GM12878 (cell line): ENCODE measurements around the gene THSD4. TPM values are rescaled to one million over a fixed set of nuclear protein-coding genes. Genes with fewer than 3 reads are reported as not detected.

Source experiments
- ATAC-seq: fragments of 200-7000 bp; cut with Tn5 transposase; 3 replicates; pipeline ENCODE4 v1.9.1; 2020; ENCODE audit warnings: mild to moderate bottlenecking, moderate library complexity
- BruUV-seq: library from RNA; stranded (reverse); fragments of 400-500 nt; replicated peaks from 2 replicates; lab custom pipeline; 2021; lab: Mats Ljungman, UMichigan
- CTCF ChIA-PET: fragments of 300-600 bp; sonication (Branson Sonifier 250); formaldehyde crosslinking; extraction: SDS; loops from one replicate; lab custom pipeline; 2021; ENCODE audit warnings: inconsistent platforms; lab: Yijun Ruan, JAX
- POLR2A ChIA-PET: fragments of 350-600 bp; formaldehyde crosslinking; extraction: SDS; loops from one replicate; lab custom pipeline; 2021; ENCODE audit warnings: inconsistent platforms; lab: Charles Lee
- RAD21 ChIA-PET: fragments of 300-600 bp; sonication (Branson Sonifier 250); formaldehyde crosslinking; loops from one replicate; lab custom pipeline; 2023; ENCODE audit warnings: antibody characterized with exemption; ENCODE audit not compliant: unreplicated experiment; lab: Charles Lee
- SMC1A ChIA-PET: fragments of 300-600 bp; sonication (Branson Sonifier 250); formaldehyde crosslinking; loops from one replicate; lab custom pipeline; 2023; ENCODE audit not compliant: unreplicated experiment, uncharacterized antibody; lab: Charles Lee
- DNase-seq: peaks from one replicate; pipeline ENCODE4 v3.0.0-alpha.2; 2011; ENCODE audit warnings: low read depth, low spot score
- FAIRE-seq: peaks from 3 replicates; lab custom pipeline; 2011; peaks lifted over from hg19 to GRCh38; lab: Jason Lieb, UNC
- H2AFZ ChIP-seq: 2 replicates; pipeline ENCODE4 v1.6.0; 2011; ENCODE audit warnings: low read depth, low read length, control low read depth; ENCODE audit not compliant: control insufficient read depth
- H3K27ac ChIP-seq: 2 replicates; pipeline ENCODE4 v1.5.1; 2011; ENCODE audit warnings: control low read depth; ENCODE audit not compliant: control insufficient read depth, insufficient read depth
- H3K27me3 ChIP-seq, 2 experiments: replicated peaks in 1 of 2; 2 replicates each; pipeline versions ENCODE4 v1.6.0 to v1.6.1; 2011; ENCODE audit warnings: low read length in 1 of 2; ENCODE audit not compliant: control insufficient read depth in 2 of 2, insufficient read depth in 2 of 2
- H3K36me3 ChIP-seq, 2 experiments: 2 replicates each; pipeline ENCODE4 v1.5.1; 2011; ENCODE audit warnings: low read length in 1 of 2; ENCODE audit not compliant: control insufficient read depth in 2 of 2, insufficient read depth in 2 of 2
- H3K4me1 ChIP-seq: 2 replicates; pipeline ENCODE4 v1.6.1; 2011; ENCODE audit warnings: mild to moderate bottlenecking, low read length, moderate library complexity, mixed read lengths; ENCODE audit not compliant: control insufficient read depth, insufficient read depth
- H3K4me2 ChIP-seq: 2 replicates; pipeline ENCODE4 v1.6.0; 2011; ENCODE audit warnings: control low read depth; ENCODE audit not compliant: control insufficient read depth, insufficient read depth
- H3K4me3 ChIP-seq: fragments of 200-600 bp; sonication (generic); 2 replicates; pipeline ENCODE4 v1.5.1; 2016
- H3K79me2 ChIP-seq: 2 replicates; pipeline ENCODE4 v1.6.0; 2011; ENCODE audit warnings: low read length; ENCODE audit not compliant: control insufficient read depth, insufficient read depth
- H3K9ac ChIP-seq: 2 replicates; pipeline ENCODE4 v1.8.0; 2011; ENCODE audit warnings: low read length, control low read depth, mixed read lengths; ENCODE audit not compliant: control insufficient read depth, insufficient read depth
- H3K9me3 ChIP-seq: replicated peaks from 3 replicates; pipeline ENCODE4 v1.5.1; 2011; ENCODE audit warnings: mild to moderate bottlenecking, low read length; ENCODE audit not compliant: control insufficient read depth, insufficient read depth
- H4K20me1 ChIP-seq: 2 replicates; pipeline ENCODE4 v1.6.0; 2011; ENCODE audit not compliant: control insufficient read depth, insufficient read depth
- BCL11A ChIP-seq: IDR thresholded peaks from 2 replicates; pipeline ENCODE4 v1.6.1; 2011; ENCODE audit warnings: low read depth, low read length
- CBX5 ChIP-seq: sonication (generic); IDR thresholded peaks from 2 replicates; pipeline ENCODE4 v1.6.1; 2016; ENCODE audit warnings: low read depth, moderate library complexity, mild to moderate bottlenecking, inconsistent platforms
- ETV6 ChIP-seq, 2 experiments: fragments of 450-650 bp in 1 of 2; IDR thresholded peaks in 1 of 2; conservative IDR thresholded peaks in 1 of 2; 2 replicates each; pipeline ENCODE4 v1.6.1; 2014; ENCODE audit warnings: antibody characterized with exemption in 1 of 2, borderline replicate concordance in 1 of 2, low read depth in 1 of 2, mild to moderate bottlenecking in 1 of 2, moderate library complexity in 1 of 2
- IKZF2 ChIP-seq, 2 experiments: fragments of 450-650 bp; IDR thresholded peaks; 2 replicates each; pipeline ENCODE4 v1.6.1; 2017; ENCODE audit warnings: mild to moderate bottlenecking in 2 of 2, moderate library complexity in 2 of 2
- IRF4 ChIP-seq: IDR thresholded peaks from 2 replicates; pipeline ENCODE4 v1.6.1; 2011; ENCODE audit warnings: low read depth, low read length
- JUNB ChIP-seq: IDR thresholded peaks from 2 replicates; pipeline ENCODE4 v1.6.1; 2016; ENCODE audit warnings: antibody characterized with exemption, mild to moderate bottlenecking
- MYC ChIP-seq: IDR thresholded peaks from 2 replicates; pipeline ENCODE4 v1.6.1; 2011; ENCODE audit warnings: mild to moderate bottlenecking, low read length, moderate library complexity, inconsistent platforms; ENCODE audit not compliant: insufficient read depth, insufficient replicate concordance, insufficient read length, severe bottlenecking
- NFIC ChIP-seq: IDR thresholded peaks from 2 replicates; pipeline ENCODE4 v1.6.1; 2012; ENCODE audit warnings: low read depth, mild to moderate bottlenecking, inconsistent platforms, low read length, moderate library complexity
- PBX3 ChIP-seq: IDR thresholded peaks from 2 replicates; pipeline ENCODE4 v1.6.1; 2011; ENCODE audit warnings: mild to moderate bottlenecking, low read depth, low read length, moderate library complexity; ENCODE audit not compliant: insufficient replicate concordance
- PML ChIP-seq: IDR thresholded peaks from 2 replicates; pipeline ENCODE4 v1.6.1; 2012; ENCODE audit warnings: low read length, inconsistent platforms
- POLR2AphosphoS5 ChIP-seq: IDR thresholded peaks from 2 replicates; pipeline ENCODE4 v1.6.1; 2011; ENCODE audit warnings: mild to moderate bottlenecking, low read length, inconsistent platforms
- RAD51 ChIP-seq: fragments of 450-650 bp; IDR thresholded peaks from 2 replicates; pipeline ENCODE4 v1.6.1; 2016; ENCODE audit warnings: moderate library complexity, mild to moderate bottlenecking, inconsistent platforms
- RCOR1 ChIP-seq: conservative IDR thresholded peaks from 2 replicates; pipeline ENCODE4 v1.6.1; 2012; ENCODE audit warnings: low read depth, low read length, improper control_type of control experiment
- REST ChIP-seq: IDR thresholded peaks from 2 replicates; pipeline ENCODE4 v1.6.1; 2012; ENCODE audit warnings: mild to moderate bottlenecking, low read depth, low read length
- SRF ChIP-seq, 2 experiments: IDR thresholded peaks; 2 replicates each; pipeline ENCODE4 v1.6.1; 2011; ENCODE audit warnings: low read depth in 2 of 2, low read length in 2 of 2, mild to moderate bottlenecking in 1 of 2, moderate library complexity in 1 of 2
- YBX1 ChIP-seq: fragments of 450-650 bp; IDR thresholded peaks from 2 replicates; pipeline ENCODE4 v1.6.1; 2016; ENCODE audit warnings: antibody characterized with exemption
- ZBED1 ChIP-seq: IDR thresholded peaks from 2 replicates; pipeline ENCODE4 v1.6.1; 2016; ENCODE audit warnings: borderline replicate concordance
- WGBS: methylation state at CpG from one replicate; pipeline ENCODE4 v1.1.6; 2016; ENCODE audit warnings: low lambda C conversion rate; ENCODE audit not compliant: insufficient replicate concordance, insufficient coverage; ENCODE audit errors: missing lambda C conversion rate; 5-methylcytosine and 5-hydroxymethylcytosine counted together
- in situ Hi-C: fragments of 300-500 bp; cut with MboI; formaldehyde crosslinking; loops from 9 replicates; pipeline ENCODE4 v1.14.3; 2018; ENCODE audit warnings: mixed read lengths
- intact Hi-C: fragments of 100-400 bp; cut with micrococcal nuclease; formaldehyde crosslinking; loops from one replicate; pipeline ENCODE4 v1.14.2; 2022; ENCODE audit not compliant: unreplicated experiment
- polyA plus RNA-seq, 11 experiments: library from polyadenylated mRNA; depleted of rRNA in 4 of 11; unstranded in 6 of 11; stranded (reverse) in 5 of 11; fragments of >200 nt; fragmentation: Nextera tagmentation in 4 of 11; fragmentation: Illumina TruSeq in 1 of 11; extraction: Ambion mirVana in 4 of 11; extraction: Trizol in 1 of 11; gene quantifications; 1 replicate in 1 of 11; 2 replicates in 10 of 11; pipeline versions ENCODE4 v1.2.1 to v1.2.3, GENCODE V29; 2011 to 2016; ENCODE audit warnings: inconsistent platforms in 2 of 11, missing spikeins in 2 of 11, low read depth in 1 of 11
- total RNA-seq, 4 experiments: library from RNA; depleted of rRNA in 3 of 4; stranded (reverse); fragments of >200 nt in 3 of 4; fragmentation: Illumina TruSeq in 1 of 4; extraction: Trizol in 1 of 4; gene quantifications; 2 replicates each; pipeline versions ENCODE4 v1.2.1 to v1.2.3, GENCODE V29; 2013 to 2021

The THSD4 gene
- total and polyA plus RNA-seq, 10 of the 15 experiments (the other 5 are each of a cell fraction or from before 2014, with no cell fraction given): 0.04 to 0.13 (median 0.05) TPM; not detected in 7

GRCh38 chr15:71133747-71134472 is 18.6 kb downstream of the THSD4 start:
- CTCF ChIA-PET: no interaction called here
- in situ Hi-C loops (no loop called here), intact Hi-C loops (no loop called here)
- Histone ChIP-seq H3K9ac (no peak overlapping the region), H3K4me2 (no peak overlapping the region), H3K27ac (no peak overlapping the region), H3K36me3 (no peaks in the 10 kb centered on the region), H3K4me1 (no peaks in the 10 kb centered on the region), H2AFZ (no peak overlapping the region), H3K79me2 (no peaks in the 10 kb centered on the region), H3K9me3 (no peaks in the 10 kb centered on the region), H4K20me1 (no peaks in the 10 kb centered on the region), H3K4me3 (no peak overlapping the region), H3K27me3 (no peaks in the 10 kb centered on the region; a peak in 1 of 4 replicates)
- SMC1A ChIA-PET: no interaction called here
- WGBS: 34% methylated on average over 12 of the region's 12 CpGs
- TF ChIP-seq RCOR1 (no peak), RAD51 (no peak), IKZF2 (IDR thresholded peaks at IDR 0.05) (no peak), BCL11A (no peak), CBX5 (no peak), PBX3 (no peak), YBX1 (no peak), IRF4 (no peak), POLR2AphosphoS5 (no peak), JUNB (no peak), PML (no peak), SRF (IDR thresholded peaks at IDR 0.05; ENCODE audit: low read depth in 2 of 2, low read length in 2 of 2) (no peak), NFIC (no peak), ZBED1 (no peak), MYC (no peak), REST (no peak), ETV6 (conservative IDR thresholded peaks at IDR 0.05 in 1 of 2, IDR thresholded peaks at IDR 0.05 in 1 of 2; ENCODE audit: borderline replicate concordance in 1 of 2, low read depth in 1 of 2) (no peak)
- BruUV-seq: no TSS peak
- no peak for ATAC-seq
- POLR2A ChIA-PET: no interaction called here
- DNase-seq: no peak
- FAIRE-seq: no peak
- RAD21 ChIA-PET: no interaction called here
